H4 (cell line): ENCODE data around the gene HPRT1. TPM values are rescaled to one million over a fixed set of nuclear protein-coding genes. Genes with fewer than 3 reads are reported as not detected.

ENCODE experiments used
- DNase-seq: peaks from one replicate; pipeline ENCODE4 v3.0.0-alpha.2; 2015; ENCODE audit warnings: low spot score
- total RNA-seq: library from RNA; depleted of rRNA; stranded (reverse); fragments of >200 nt; shearing (Covaris generic); gene quantifications from 2 replicates; pipeline ENCODE4 v1.2.3, GENCODE V29; 2014; rRNA removed

The HPRT1 gene
- total RNA-seq, 1 experiment from 2014 or later, result 21.1 TPM

GRCh38 chrX:134543288-134543687 lies 83.3 kb downstream of the HPRT1 start:
- no peak for DNase-seq

- DNase-seq, result no peak
These were observed 84.2 kb downstream of the HPRT1 start for GRCh38 chrX:134544135-134544512.

GRCh38 chrX:134544513-134545151 lies 84.7 kb downstream of the HPRT1 start:
- no peak for DNase-seq

GRCh38 chrX:134545510-134545909 lies 85.5 kb downstream of the HPRT1 start:
- no peak for DNase-seq

- DNase-seq, result no peak
These were observed 86.2 kb downstream of the HPRT1 start for GRCh38 chrX:134546187-134546586.

DNA sequence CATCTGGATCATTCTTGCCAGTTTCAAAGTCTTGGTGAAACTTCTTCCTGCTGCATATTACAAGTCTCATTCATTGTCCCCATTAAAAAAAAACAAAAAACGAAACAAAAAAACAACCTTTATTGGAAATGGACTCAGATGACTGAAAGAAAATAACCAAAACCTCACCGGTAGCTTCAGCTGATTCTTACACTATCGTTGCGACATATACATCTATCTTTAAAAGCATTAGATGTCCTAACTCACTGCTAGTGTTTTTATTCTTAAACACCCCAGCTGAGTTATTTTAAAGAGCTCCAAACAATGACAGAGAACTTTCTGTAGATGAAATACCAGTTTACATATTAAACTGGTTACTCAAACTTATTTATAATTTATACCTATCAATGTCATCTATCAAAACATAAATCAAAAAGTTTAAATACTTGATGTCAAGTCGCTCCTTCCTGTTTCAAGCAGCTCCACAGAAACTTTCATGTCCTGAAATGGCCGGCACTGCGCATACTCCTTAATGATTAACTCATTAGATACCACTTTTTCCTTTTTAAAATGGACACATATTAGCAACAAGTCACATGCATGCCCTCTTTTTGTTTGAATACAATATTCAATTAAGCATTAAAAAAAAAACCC lies 87.2 kb downstream of the HPRT1 start:
- DNase-seq, result no peak

- no peak for DNase-seq
These were observed 88.6 kb downstream of the HPRT1 start for GRCh38 chrX:134548257-134549201.

Other genes with a start within 250 kb of the HPRT1 start
- gene CCDC160, start 223.0 kb upstream of the HPRT1 start, total RNA-seq, result 0.15 and 0.27 TPM in 2 replicates
- 24.2 and 25.9 TPM in 2 replicates for gene PHF6, start 86.9 kb upstream of the HPRT1 start, total RNA-seq
- 1.5 and 3.4 TPM in 2 replicates for gene PLAC1, start 198.3 kb downstream of the HPRT1 start, total RNA-seq